OCI-M2 (cell line): ENCODE measurements around the gene OBI1.

Source experiments
- DNase-seq: peaks from one replicate; lab custom pipeline; 2025; ENCODE audit not compliant: unreplicated experiment; lab: John Stamatoyannopoulos, UW

OBI1 gene

DNA sequence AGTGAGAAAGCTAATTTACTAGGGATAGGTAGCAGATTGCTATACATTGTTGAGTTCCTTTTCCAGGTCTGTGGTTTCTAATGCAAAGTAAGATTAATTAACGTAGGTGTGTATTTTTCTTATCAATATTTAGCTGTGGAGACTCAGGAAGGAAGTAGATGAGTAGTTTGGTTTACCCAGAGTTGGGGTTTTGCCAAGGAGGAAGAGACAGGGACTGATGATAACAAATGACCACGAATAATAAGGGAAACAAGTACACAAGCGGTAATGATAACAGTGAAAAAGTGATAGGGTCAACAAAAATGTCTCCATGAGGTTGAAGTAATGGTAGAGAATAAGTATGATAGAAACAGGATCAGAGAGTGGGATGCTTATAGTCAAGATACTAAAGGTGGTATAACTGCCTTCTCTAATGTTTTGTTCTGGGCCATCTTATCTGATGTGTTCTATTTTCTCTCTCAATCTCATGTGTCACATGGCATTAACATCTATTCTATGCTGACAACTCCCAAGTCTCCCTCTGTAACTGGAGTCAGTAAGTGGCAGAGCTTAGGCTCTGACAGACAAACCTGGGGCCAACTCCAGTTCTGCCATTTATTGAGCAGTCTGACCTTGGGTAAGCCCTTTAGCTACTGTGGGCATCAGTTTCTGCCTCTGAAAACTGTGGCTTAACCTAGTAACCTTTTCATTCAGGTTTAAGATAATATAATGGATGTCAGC lies 8.8 kb downstream of the OBI1 start:
- no peak for DNase-seq

DNA sequence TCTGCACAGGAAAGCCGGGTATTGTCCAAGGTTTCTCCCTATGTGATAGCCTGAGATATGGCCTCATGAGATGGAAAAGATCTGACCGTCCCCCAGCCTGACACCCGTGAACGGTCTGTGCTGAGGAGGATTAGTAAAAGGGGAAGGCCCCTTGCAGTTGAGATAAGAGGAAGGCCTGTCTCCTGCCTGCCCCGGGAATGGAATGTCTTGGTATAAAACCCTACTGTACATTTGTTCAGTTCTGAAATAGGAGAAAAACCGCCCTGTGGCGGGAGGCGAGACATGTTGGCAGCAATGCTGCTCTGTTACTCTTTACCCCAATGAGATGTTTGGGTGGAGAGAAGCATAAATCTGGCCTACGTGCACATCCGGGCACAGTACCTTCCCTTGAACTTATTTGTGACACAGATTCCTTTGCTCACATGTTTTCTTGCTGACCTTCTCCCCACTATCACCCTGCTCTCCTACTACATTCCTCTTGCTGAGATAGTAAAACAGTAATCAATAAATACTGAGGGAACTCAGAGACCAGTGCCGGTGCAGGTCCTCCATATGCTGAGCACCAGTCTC lies 11.8 kb downstream of the OBI1 start:
- peak; percentile 53 for DNase-seq

DNA sequence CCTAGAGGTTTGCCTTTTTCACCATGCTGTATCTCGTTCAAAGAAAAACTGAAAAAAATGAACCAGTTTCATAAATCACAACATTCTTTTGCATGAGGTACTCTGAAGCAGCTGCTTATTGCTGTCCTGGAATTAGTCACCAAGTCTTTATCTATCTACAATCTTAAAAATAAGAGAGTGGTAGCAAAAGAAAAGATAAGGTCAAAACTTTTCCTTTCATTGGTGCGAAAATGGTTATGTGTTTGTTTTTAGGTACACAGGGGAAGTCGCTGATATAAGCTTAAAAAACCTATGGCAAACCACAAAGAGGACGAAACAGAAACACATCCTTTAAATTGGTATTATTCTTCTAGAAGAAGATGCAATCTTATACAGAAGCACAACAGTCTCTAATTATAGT lies 20.7 kb downstream of the OBI1 start:
- no peak for DNase-seq

DNA sequence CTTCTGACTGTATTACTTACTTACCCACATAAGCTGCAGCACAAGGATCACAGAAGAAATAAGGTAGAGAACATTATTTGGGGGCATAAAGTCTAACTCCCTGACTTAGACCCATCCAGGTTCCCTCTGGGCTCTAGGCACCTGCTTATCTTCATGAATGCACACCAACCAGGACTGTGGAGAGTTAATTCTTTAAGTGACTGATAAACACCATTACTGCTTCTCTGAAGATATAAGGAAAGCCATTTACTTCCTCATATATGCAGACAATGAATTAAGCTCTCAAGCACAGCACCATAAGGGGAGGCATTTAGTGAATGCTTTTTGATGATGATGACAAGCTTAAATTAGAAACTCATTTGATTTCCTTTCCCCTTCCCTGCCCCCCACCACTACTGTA lies 22.5 kb downstream of the OBI1 start:
- DNase-seq = peak; percentile 21

DNA sequence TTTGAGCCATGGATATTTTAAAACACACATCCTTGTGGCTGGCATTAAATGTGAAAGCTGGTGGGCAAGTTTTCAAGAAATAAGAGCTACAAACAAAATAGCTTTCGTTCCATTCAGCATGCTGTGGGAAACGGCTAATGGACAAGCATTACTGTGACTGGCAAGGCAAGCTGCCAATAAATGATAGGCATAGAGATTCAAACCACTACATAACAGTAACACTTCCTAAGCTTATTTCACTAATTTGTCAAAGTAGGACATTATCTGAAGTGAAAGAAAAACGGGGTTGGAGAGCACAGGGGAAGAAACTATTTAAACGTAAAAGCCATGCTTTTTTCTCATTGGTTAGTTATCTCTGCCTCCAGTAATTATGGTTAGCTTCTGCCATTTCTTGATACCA lies 26.0 kb downstream of the OBI1 start:
- no peak for DNase-seq

DNA sequence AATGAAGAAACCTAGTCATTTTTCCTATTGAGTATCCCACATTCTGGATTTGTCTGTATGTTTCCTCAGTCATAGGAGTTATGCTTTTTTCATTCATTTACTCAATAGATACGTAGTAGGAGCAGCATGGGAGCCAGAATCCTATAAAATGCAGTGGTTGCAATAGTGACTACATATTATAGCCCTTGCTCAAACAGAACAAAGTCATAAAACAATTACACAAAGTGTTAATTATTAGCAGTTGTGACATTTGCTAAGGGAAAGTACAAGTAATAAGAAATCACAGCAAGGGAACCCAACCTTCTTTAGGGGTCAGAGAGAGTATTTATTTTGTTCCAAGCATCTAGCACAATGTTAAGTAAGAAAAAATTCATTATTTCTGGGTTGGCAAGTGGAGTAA lies 27.9 kb downstream of the OBI1 start:
- DNase-seq = no peak

DNA sequence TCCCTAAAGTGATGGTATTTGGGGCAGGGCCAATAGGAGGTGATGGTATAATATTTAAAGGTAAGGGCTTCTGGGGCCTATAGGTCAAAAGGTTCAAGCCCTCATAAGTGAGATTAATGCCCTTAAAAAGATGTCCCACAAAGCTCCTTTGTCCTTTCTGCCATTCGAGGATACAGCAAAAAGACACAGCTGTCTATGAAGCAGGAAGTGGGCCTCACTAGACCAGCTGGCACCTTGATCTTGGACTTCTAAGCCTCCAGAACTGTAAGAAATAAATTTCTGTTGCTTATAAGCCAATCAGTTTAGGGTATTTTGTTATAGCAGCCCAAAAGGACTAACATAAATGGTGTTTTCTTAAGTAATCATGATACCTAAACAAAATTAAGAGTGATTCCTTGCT lies 28.4 kb downstream of the OBI1 start:
- DNase-seq = no peak

DNA sequence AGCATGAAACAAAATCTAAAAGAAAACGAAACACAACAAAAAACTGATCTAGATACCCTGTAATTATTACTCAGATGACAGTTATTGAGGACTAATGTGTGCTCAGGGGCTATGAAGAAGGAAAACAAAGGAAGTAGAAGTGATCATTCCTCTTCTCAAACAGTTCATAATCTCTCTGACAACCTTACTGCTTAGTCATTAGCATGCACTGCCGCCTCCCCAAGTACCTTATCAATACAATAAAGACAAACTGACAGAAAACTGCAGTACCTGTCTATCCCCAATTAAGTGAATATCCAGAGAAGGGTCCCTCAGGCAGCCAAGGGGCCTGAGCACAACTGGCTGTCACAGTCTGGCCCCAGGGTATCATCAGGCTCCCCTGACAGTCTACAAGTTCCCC lies 33.6 kb downstream of the OBI1 start:
- no peak for DNase-seq

DNA sequence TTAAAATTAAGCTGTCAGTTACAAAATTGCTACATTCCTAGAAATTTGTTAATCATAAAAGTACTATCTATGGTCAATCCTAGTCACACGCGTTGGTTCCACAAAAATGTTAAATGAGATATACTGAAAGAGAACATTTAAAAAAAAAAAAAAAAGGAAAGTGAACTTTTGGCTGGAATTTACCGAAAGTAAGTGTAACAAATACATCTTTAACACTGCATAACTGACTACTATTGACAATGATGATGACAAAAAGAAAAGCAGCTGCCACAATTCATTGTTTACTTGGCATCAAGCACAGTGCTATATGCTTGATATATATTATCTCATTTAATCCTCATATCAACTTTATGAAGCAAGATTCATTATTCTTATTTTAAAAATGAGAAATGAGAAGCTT lies 35.8 kb downstream of the OBI1 start:
- no peak for DNase-seq

DNA sequence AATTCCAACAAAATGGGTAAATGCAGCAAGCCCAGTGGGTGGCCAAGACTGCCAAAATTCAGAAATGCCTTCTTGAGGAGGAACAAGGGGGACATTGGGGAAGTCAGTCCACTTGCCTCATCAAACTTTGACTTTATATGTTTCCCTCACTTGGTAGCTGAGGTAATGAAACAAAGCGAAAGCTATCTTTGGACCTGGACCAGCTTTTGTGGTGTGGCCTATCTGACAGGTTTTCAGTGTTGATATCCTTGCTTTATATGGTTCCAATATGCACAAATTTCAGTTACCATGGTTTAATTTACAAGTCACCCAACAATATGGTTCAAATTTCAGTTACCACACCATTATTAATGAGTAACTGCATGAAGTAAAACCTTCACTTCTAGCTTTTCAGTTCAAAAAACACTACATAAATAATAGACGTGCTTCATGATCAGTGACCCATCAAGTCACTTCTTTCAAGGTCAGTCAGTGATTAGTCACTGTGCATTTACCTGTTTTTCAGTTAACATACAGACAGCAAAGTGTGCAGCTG lies 38.0 kb downstream of the OBI1 start:
- DNase-seq = no peak

DNA sequence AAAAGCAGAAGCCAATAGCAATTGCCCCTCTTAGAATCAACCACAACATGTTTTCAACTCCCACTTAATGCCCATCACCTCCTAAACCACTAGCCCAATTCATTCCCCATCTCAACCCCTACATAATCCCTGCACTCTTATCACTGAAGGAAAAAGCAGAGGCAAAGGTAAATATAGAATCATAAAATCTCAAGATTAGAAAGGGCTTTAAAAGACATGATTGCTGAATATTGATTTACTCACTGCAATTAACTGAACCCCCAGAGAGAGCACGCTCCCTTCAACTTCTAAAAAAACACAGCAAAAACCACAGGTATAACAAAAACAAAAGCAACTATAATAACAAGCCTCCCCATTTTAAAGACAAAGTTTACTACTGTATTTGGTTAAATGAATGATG lies 40.5 kb downstream of the OBI1 start:
- DNase-seq = no peak

DNA sequence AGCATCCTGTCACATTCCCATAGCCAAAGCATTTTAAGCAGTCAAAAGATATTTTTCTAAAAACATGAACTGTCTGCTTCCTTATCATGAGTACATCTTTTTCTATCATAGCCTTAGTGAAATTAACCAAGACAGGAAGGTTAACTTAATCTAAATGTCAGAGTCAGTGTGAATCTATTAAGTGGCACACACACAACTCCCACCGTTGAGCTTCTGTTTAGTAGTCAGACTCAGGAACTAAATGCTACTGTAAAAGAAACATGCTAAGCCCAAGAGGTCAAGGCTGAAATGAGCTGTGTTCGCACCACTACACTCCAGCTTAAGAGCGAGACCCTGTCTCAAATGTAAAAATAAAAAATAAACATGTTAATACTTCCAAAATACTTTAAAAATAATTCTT lies 47.9 kb downstream of the OBI1 start:
- no peak for DNase-seq

DNA sequence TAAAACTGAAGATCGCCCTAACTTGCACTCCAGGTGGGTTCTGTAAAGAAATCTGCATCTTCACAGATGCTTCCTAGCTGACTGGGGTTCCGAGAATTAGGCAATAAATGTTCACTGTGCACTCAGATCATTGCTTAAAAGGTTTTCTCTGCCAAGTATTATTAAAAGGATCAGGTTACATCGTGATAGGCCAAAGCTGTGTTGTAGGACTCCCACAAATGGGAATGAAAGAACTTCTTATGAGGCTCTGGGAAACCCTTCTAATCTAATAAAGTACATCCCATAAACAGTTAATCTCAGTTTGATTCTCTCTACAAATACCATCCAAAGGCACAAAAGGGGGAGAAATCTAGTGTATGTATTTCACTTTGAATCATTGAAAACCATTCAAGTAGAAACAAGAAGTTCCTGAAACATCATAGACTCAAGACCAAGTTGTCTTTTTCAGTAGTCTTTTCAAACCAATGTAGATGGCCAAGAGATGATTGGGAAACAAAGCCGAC lies 48.5 kb downstream of the OBI1 start:
- DNase-seq = no peak

DNA sequence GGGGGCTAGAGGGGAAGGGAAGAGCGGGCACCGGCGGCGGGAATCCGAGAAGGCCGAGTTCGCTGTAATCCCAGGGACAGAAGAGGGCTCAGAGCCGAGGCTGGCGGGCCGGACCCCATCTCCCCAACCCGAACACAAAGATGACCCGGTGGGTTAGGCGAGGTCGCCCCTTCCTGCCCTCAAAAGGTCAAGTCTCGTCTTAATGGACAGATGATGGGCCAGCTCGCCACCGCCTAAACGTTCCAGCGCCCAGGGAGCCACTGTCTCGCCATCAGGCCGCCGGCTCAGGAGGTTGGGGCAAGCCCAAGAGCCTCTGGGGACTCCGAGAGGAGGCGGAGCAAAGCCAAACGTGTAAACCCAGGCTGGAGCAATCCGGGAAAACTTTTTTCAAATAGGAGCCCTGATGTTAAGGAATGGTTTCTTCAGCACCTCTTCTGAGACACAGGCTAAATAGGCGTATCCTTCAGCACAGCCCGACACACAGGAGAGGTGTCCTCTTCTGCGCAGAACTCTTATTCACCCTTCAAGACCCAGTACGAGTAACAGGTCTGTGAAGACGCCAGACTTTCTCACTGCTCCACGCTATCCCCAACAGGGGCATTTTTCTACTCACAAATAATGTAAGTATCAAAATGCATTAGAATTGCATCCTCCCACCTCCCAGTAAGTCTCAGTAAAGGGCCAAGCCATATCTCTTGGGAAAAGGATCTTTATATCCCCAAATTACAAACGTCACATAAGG lies 49.3 kb downstream of the OBI1 start:
- no peak for DNase-seq

DNA sequence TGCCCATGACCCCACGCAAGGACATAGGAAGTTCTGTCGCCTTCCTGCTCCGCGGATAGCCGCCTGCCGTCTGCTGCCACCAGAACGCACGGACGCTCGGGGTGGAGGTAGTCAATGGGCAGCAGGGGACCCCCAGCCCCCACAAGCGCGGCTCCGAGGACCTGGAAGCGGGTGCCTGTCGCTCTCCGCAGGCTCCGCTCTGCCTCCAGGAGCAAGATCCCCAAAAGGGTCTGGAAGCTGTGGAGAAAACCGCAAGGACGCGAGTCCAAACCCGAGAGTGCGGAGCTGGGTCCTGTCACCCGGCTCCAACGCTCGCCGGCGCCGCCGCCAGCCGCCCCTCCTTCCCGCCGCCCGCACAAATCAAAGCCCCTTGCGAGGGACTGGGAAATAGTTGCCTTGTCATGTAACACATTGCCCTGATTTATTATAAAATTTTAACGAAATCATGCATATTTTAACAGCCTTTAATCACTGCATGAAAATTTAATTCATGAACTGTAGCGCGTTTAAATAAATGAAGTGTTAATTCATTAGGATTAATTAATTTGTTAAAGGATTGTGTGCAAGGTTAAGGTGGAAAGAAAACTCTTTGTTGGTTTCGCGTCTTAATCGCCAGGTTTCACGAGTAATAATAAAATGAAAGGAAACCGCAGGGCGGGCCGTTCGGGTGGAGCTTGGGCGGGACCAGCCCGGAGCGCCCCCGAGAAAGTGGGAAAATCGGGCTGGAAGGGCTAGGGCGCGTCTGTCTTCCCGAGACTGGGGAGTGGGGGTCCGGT lies 50.1 kb downstream of the OBI1 start:
- DNase-seq = no peak

DNA sequence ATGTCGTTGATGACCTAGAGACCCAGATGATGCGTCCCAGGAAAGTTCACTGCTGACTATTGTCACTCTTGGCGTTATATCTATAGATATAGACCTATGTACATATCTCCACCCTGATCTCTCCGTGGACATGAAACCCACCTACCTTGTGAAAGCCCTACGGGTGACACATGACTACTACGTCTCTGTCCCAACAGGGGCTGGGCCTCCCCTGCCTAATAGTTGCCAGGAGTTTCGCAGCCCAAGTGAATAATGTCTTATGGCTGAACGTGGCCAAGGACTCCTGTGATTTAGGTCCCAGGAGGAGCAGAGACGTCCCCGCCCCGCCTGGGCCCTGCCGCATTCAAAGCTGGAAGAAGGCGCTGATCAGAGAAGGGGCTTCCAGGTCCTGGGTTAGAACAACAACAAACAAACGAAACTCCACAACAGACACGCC lies 50.7 kb downstream of the OBI1 start:
- DNase-seq = no peak

DNA sequence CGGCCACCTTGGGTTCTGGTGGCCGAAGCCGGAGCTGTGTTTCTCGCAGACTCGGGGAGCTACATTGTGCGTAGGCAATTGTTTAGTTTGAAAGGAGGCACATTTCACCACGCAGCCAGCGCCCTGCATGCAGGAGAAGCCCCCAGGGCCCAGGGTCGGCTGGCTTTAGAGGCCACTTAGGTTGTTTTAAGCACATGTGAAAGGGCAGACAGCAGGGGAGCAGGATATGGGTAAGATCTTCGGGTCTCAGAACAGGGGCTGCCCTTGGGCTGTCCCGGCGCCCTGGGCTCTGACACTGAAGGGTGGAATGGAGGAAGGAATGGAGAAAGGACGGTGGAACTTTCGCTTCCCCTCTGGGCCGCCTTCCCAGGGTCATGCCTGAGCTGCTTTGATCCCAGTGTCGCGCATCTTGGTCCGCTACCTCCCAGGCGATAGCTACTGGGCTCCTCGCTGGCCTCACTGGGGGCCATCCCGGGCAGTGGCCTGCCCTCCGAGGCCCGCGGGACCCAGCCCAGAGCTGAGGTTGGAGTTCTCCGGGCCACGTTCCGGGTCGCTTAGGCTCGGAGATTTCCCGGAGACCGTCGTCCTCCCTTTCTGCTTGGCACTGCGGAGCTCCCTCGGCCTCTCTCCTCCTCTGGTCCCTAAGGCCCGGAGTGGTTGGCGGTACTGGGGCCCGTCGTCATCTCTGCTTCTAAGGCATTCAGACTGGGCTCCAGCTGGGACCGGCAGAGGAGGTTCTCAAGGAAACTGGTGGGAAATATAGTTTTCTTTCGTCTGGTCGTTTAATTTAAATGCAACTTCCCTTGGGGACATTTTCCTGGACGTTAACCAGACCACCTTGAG lies 51.3 kb downstream of the OBI1 start:
- DNase-seq = no peak

DNA sequence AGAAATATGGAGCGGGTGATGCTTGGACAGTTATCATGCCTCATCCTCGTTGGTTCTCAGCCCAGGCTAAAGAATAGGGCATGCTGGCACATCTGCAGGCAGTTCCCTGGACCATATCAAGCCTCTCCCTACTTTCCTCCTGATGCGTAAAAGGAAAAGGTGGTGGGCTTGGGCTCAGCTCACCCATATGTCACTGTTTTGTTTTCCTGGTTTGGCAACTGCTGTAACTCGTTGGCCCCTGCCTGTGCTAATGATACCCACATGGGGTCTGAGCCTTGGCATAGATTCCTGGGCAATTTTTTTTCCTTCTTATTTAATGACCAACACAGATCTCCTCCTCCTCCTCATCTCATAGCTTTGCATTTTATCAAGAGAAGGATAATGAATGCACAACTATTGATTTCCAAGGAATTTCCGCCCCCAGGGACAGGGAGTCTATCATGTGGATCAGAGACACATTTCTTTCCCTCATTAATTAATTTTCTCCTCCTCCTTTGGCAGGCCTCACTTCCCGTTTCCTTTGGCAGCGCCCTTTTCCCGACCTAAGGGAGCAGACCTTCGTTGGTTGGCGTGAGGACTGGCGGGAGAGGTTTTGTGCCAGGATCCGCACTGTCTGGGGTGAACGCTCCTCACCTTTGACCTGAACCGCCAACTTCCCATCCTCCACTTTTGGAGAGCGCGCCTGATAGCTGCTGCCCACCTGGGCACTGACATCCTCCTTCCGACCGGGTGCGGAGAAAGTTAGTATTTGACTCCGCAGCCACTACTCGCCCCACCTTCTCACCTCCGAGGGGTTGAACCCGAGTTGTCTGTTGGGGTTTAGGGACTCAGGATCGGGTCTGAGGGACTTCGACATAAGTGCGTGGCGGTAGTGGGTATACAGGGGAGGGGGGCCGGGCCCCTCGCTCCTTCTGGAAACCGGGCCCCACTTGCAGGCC lies 52.2 kb downstream of the OBI1 start:
- no peak for DNase-seq
